Upper lobe of left lung (tissue), 4 donors: ENCODE measurements around the gene MICA.

ENCODE experiments used
- CTCF ChIP-seq, 6 experiments: fragments of 450-650 bp in 4 of 6; fragments of 200-600 bp in 2 of 6; sonication (generic) in 2 of 6; IDR thresholded peaks; one replicate each; pipeline ENCODE4 v1.5.1; 2016 to 2019; ENCODE audit warnings: antibody characterized with exemption in 6 of 6
- EP300 ChIP-seq, 4 donors: sonication (generic); formaldehyde crosslinking; IDR thresholded peaks; one replicate each; pipeline ENCODE4 v1.5.1; 2017; ENCODE audit warnings: antibody characterized with exemption in 4 of 4, control low read depth in 2 of 4
- POLR2AphosphoS5 ChIP-seq, 2 donors: sonication (generic); formaldehyde crosslinking; IDR thresholded peaks; one replicate each; pipeline ENCODE4 v1.5.1; 2017; ENCODE audit warnings: antibody characterized with exemption in 2 of 2

- no peak for TF ChIP-seq CTCF (IDR thresholded peaks at IDR 0.05)
- TF ChIP-seq POLR2AphosphoS5 (IDR thresholded peaks at IDR 0.05), result no peak
- TF ChIP-seq EP300 (IDR thresholded peaks at IDR 0.05), result no peak
Measured at GRCh38 chr6:31418251-31418650, 14.9 kb downstream of the MICA start.
